Epithelial cell of prostate (primary cell): ENCODE data around the gene ENPP5.

ENCODE experiments used
- DNase-seq: peaks from one replicate; pipeline ENCODE4 v3.0.0-alpha.2; 2011; ENCODE audit warnings: low read depth, low spot score
- H3K27ac ChIP-seq: fragments of 450-650 bp; 2 replicates; pipeline ENCODE4 v1.5.1; 2017; ENCODE audit warnings: mild to moderate bottlenecking

The ENPP5 gene

GRCh38 chr6:46170357-46171289 lies at the start of gene ENPP5:
Gene ENPP5, minus strand, starts transcription at chr6:46170980. Its CDS starts 2,718 bp downstream, at chr6:46168262.
- DNase-seq, result peak; percentile 6

GRCh38 chr6:46219661-46220060 lies 48.9 kb upstream of the ENPP5 start:
- no peak for DNase-seq
- H3K27ac ChIP-seq, result no peak overlapping the region

More at GRCh38 chr6:46170357-46171289, at the start of gene ENPP5:
- no peak within 1 kb of the TSS for H3K27ac ChIP-seq

GRCh38 chr6:46218457-46218856 lies 47.7 kb upstream of the ENPP5 start:
- DNase-seq, result no peak
- H3K27ac ChIP-seq, result no peak overlapping the region

- no peak overlapping the region for H3K27ac ChIP-seq
- no peak for DNase-seq
Observed at GRCh38 chr6:46217671-46218131, 46.9 kb upstream of the ENPP5 start.

GRCh38 chr6:46216879-46217278 lies 46.1 kb upstream of the ENPP5 start:
- DNase-seq, result no peak
- H3K27ac ChIP-seq, result no peak overlapping the region

GRCh38 chr6:46215777-46216176 lies 45.0 kb upstream of the ENPP5 start:
- no peak for DNase-seq
- H3K27ac ChIP-seq, result no peak overlapping the region

- no peak for DNase-seq
- H3K27ac ChIP-seq, result no peak overlapping the region
Observed at GRCh38 chr6:46215213-46215612, 44.4 kb upstream of the ENPP5 start.

- no peak for DNase-seq
- no peak overlapping the region for H3K27ac ChIP-seq
Observed at GRCh38 chr6:46211917-46212316, 41.1 kb upstream of the ENPP5 start.

GRCh38 chr6:46210294-46210693 lies 39.5 kb upstream of the ENPP5 start:
- H3K27ac ChIP-seq, result no peak overlapping the region
- DNase-seq, result no peak

GRCh38 chr6:46208303-46208702 lies 37.5 kb upstream of the ENPP5 start:
- no peak overlapping the region for H3K27ac ChIP-seq
- DNase-seq, result no peak

- no peak overlapping the region for H3K27ac ChIP-seq
- DNase-seq, result no peak
Observed at GRCh38 chr6:46207174-46207573, 36.4 kb upstream of the ENPP5 start.

GRCh38 chr6:46204880-46205650 lies 34.3 kb upstream of the ENPP5 start:
- no peak overlapping the region for H3K27ac ChIP-seq
- DNase-seq, result no peak

GRCh38 chr6:46203391-46204177 lies 32.8 kb upstream of the ENPP5 start:
- H3K27ac ChIP-seq, result no peak overlapping the region
- DNase-seq, result no peak

GRCh38 chr6:46201702-46202101 lies 30.9 kb upstream of the ENPP5 start:
- H3K27ac ChIP-seq, result no peak overlapping the region
- no peak for DNase-seq

- no peak overlapping the region for H3K27ac ChIP-seq
- DNase-seq, result no peak
Observed at GRCh38 chr6:46199387-46199786, 28.6 kb upstream of the ENPP5 start.

GRCh38 chr6:46191961-46192360 lies 21.2 kb upstream of the ENPP5 start:
- DNase-seq, result peak; percentile 46

GRCh38 chr6:46190889-46191288 lies 20.1 kb upstream of the ENPP5 start:
- no peak for DNase-seq
- no peak overlapping the region for H3K27ac ChIP-seq

More at GRCh38 chr6:46191961-46192360, 21.2 kb upstream of the ENPP5 start:
- no peak overlapping the region for H3K27ac ChIP-seq

GRCh38 chr6:46189726-46190125 lies 18.9 kb upstream of the ENPP5 start:
- H3K27ac ChIP-seq, result no peak overlapping the region
- no peak for DNase-seq

- no peak for DNase-seq
- H3K27ac ChIP-seq, result no peak overlapping the region
Observed at GRCh38 chr6:46186583-46186982, 15.8 kb upstream of the ENPP5 start.

GRCh38 chr6:46184114-46184513 lies 13.3 kb upstream of the ENPP5 start:
- no peak overlapping the region for H3K27ac ChIP-seq
- DNase-seq, result no peak
